CD8-positive, alpha-beta memory T cell (primary cell): ENCODE measurements around the gene EDEM2. TPM values are rescaled to one million over a fixed set of nuclear protein-coding genes. Genes with fewer than 3 reads are reported as not detected.
A peak's percentile ranks its signal among the peaks of the same experiment; 100 is the strongest.

Source experiments
- CTCF ChIA-PET: fragments of 350-600 bp; sonication (Branson Sonifier 250); formaldehyde crosslinking; loops from one replicate; lab custom pipeline; 2021; ENCODE audit warnings: antibody characterized with exemption; lab: Charles Lee
- POLR2A ChIA-PET: fragments of 350-600 bp; sonication (Branson Sonifier 250); formaldehyde crosslinking; loops from one replicate; lab custom pipeline; 2021; ENCODE audit warnings: antibody characterized with exemption; lab: Charles Lee
- DNase-seq, 5 donors: peaks; one replicate each; pipeline versions ENCODE4 v3.0.0 to v3.0.0-alpha.2; 2020 to 2022; ENCODE audit warnings: mixed read lengths in 1 of 5
- H3K27ac ChIP-seq: one replicate; pipeline ENCODE4 v1.7.0; 2013; ENCODE audit warnings: low read depth, mild to moderate bottlenecking, low read length, moderate library complexity
- H3K27me3 ChIP-seq: 2 replicates; pipeline ENCODE4 v1.7.0; 2013; ENCODE audit warnings: low read length, mild to moderate bottlenecking; ENCODE audit not compliant: insufficient read depth, poor library complexity, severe bottlenecking
- H3K36me3 ChIP-seq: 2 replicates; pipeline ENCODE4 v1.7.0; 2013; ENCODE audit warnings: mild to moderate bottlenecking, low read length, moderate library complexity; ENCODE audit not compliant: insufficient read depth
- H3K4me1 ChIP-seq: 2 replicates; pipeline ENCODE4 v1.7.0; 2013; ENCODE audit warnings: mild to moderate bottlenecking, low read length, moderate library complexity; ENCODE audit not compliant: insufficient read depth
- H3K4me3 ChIP-seq: 2 replicates; pipeline ENCODE4 v1.7.0; 2013; ENCODE audit warnings: mild to moderate bottlenecking, low read length
- H3K9me3 ChIP-seq: 2 replicates; pipeline ENCODE4 v1.7.0; 2013; ENCODE audit warnings: mild to moderate bottlenecking, low read length
- H3K27ac Mint-ChIP-seq, 8 donors: one replicate each; pipeline ENCODE4 v1.8.0; 2020 to 2021; ENCODE audit warnings: mixed read lengths in 8 of 8, mild to moderate bottlenecking in 6 of 8, inconsistent platforms in 3 of 8, moderate library complexity in 3 of 8
- H3K27me3 Mint-ChIP-seq, 2 donors: one replicate each; pipeline ENCODE4 v1.8.0; 2020 to 2021; ENCODE audit warnings: mixed read lengths in 2 of 2, mild to moderate bottlenecking in 1 of 2, moderate library complexity in 1 of 2
- H3K36me3 Mint-ChIP-seq, 3 donors: one replicate each; pipeline ENCODE4 v1.8.0; 2020 to 2021; ENCODE audit warnings: mixed read lengths in 3 of 3, inconsistent platforms in 1 of 3, mild to moderate bottlenecking in 1 of 3
- H3K4me1 Mint-ChIP-seq, 3 donors: one replicate each; pipeline ENCODE4 v1.8.0; 2020 to 2021; ENCODE audit warnings: mixed read lengths in 3 of 3, inconsistent platforms in 1 of 3, mild to moderate bottlenecking in 1 of 3
- H3K4me3 Mint-ChIP-seq, 7 donors: one replicate each; pipeline ENCODE4 v1.8.0; 2020 to 2021; ENCODE audit warnings: mixed read lengths in 7 of 7, mild to moderate bottlenecking in 6 of 7, moderate library complexity in 4 of 7, inconsistent platforms in 2 of 7
- H3K9me3 Mint-ChIP-seq, 5 donors: one replicate each; pipeline ENCODE4 v1.8.0; 2020 to 2022; ENCODE audit warnings: mixed read lengths in 5 of 5, mild to moderate bottlenecking in 3 of 5, moderate library complexity in 2 of 5, inconsistent platforms in 1 of 5
- polyA plus RNA-seq: library from polyadenylated mRNA; unstranded; fragments of 300-500 nt; fragmentation: Illumina TruSeq; gene quantifications from one replicate; pipeline ENCODE4 v1.2.3, GENCODE V29; 2021
- total RNA-seq, 2 experiments: library from RNA; stranded (reverse); gene quantifications; one replicate each; pipeline ENCODE4 v1.2.3, GENCODE V29; 2021

Gene EDEM2
- total and polyA plus RNA-seq, 3 experiments from 2014 or later = 19.3 to 48.4 (median 20.1) TPM

DNA sequence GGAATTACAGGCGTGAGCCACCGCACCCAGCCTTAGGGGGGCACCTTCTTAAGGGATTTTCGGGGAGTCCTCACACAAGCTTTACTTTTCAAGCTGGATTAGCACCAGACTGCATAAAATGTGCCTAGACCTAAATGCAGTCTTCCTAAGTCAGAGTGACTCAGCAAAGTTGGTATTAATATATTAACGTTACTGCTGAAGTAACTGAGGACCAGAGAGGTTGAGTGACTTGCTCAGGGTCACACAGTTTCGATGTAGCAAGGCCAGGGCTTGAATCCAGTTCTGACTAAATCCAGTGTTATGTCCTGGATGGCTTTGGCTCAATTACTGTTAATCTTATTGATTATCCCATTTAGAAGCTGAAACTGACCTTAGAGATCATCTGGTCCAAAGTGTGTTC, 13.4 kb downstream of the EDEM2 start:
- Mint-ChIP-seq H3K4me3 (no peak overlapping the region), H3K27me3 (no peaks in the 10 kb centered on the region), H3K4me1 (peaks cover 0 to 1% (median 0%) of the 10 kb centered on the region in 3 donors), H3K27ac (peak overlapping the region in 1 of 8 donors; percentile 37), H3K36me3 (peaks cover 3 to 84% (median 24%) of the 10 kb centered on the region in 3 donors), H3K9me3 (no peaks in the 10 kb centered on the region)
- H3K9me3 ChIP-seq = no peaks in the 10 kb centered on the region
- H3K27me3 ChIP-seq = no peaks in the 10 kb centered on the region
- H3K27ac ChIP-seq = no peak overlapping the region
- H3K4me1 ChIP-seq = no peaks in the 10 kb centered on the region
- DNase-seq = no peak
- ChIA-PET CTCF (interaction anchor here (1.0 kb wide), 1 partner anchor 11 kb away, joined by 3 read pairs; no protein-coding TSS in a partner anchor), POLR2A (no interaction called here)
- no peak overlapping the region for H3K4me3 ChIP-seq
- peaks cover 37% of the 10 kb centered on the region for H3K36me3 ChIP-seq

DNA sequence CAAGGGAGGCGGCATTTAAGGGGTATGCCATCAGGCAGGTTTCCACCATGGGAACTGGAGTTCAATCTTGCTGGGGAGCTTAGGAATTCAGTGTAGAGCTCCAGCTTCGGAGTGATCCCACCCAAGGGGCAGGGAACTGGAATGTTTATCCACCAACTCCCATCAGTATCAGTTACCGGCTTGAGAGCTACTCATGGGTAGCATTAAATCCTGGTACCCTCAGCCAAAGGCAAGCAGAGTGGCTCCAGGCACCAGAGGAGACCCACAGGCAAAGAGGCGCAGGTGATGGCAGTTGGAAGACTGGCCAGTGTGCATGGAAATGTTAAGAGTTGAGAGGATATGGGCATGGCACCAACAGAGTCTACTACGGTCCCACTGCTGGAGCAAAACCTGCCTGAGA, 14.1 kb downstream of the EDEM2 start:
- Histone ChIP-seq H3K4me1 (no peaks in the 10 kb centered on the region), H3K4me3 (no peak overlapping the region), H3K9me3 (no peaks in the 10 kb centered on the region), H3K27me3 (no peaks in the 10 kb centered on the region), H3K36me3 (peaks cover 34% of the 10 kb centered on the region), H3K27ac (no peak overlapping the region)
- Mint-ChIP-seq H3K4me1 (peaks cover 0 to 1% (median 0%) of the 10 kb centered on the region in 3 donors), H3K9me3 (no peaks in the 10 kb centered on the region), H3K27ac (no peak overlapping the region), H3K36me3 (peaks cover 3 to 83% (median 24%) of the 10 kb centered on the region in 3 donors), H3K27me3 (no peaks in the 10 kb centered on the region), H3K4me3 (no peak overlapping the region)
- DNase-seq = no peak
- ChIA-PET POLR2A (no interaction called here), CTCF (no interaction called here)

DNA sequence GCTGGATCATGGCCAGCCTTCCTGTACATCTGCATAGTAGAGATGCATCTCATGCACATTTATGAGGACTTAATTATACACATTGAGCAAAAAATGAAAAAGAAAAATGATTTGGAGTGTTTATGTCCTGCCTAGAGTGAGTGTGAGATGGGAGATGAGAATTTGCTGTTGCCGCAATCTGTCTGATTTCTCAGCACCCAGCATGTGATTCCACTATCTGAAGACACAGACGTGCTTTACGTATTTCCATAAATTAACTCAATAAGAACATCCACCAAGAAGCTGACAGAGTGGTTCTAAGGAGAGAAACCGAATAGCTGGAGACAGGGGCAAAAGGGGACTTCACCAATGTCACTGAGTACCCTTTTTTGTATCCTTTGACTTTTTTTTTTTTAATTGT, 15.2 kb downstream of the EDEM2 start:
- no peaks in the 10 kb centered on the region for H3K4me1 ChIP-seq
- no peak overlapping the region for H3K4me3 ChIP-seq
- no peak for DNase-seq
- no peaks in the 10 kb centered on the region for H3K9me3 Mint-ChIP-seq
- no peak overlapping the region for H3K4me3 Mint-ChIP-seq
- no peaks in the 10 kb centered on the region for H3K27me3 ChIP-seq
- CTCF ChIA-PET = interaction anchor here (1.7 kb wide), 1 partner anchor 35 kb away, joined by 4 read pairs; no protein-coding TSS in a partner anchor
- no peak overlapping the region for H3K27ac ChIP-seq
- peaks cover 31% of the 10 kb centered on the region for H3K36me3 ChIP-seq
- H3K27ac Mint-ChIP-seq = peak overlapping the region in 2 of 8 donors; percentile 15 to 37
- H3K36me3 Mint-ChIP-seq = peaks cover 6 to 80% (median 21%) of the 10 kb centered on the region in 3 donors
- no peaks in the 10 kb centered on the region for H3K4me1 Mint-ChIP-seq
- no peaks in the 10 kb centered on the region for H3K9me3 ChIP-seq
- H3K27me3 Mint-ChIP-seq = no peaks in the 10 kb centered on the region
- POLR2A ChIA-PET = no interaction called here

DNA sequence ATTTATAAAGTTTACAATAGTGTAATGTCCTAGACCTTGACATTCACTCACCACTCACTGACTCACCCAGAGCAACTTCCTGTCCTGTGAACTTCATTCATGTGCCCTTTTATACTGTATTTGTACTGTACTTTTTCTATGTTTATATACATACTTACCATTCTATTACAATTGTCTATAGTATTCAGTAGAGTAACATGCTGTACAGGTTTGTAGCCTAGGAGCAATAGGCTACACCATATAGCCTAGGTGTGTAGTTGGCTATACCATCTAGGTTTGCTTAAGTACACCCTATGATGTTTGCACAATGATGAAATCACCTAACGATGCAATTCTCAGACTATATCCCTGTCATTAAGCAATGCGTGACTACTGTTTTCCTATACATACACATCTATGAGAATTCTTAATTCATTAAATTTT, 17.5 kb downstream of the EDEM2 start:
- no peaks in the 10 kb centered on the region for H3K9me3 ChIP-seq
- DNase-seq = no peak
- Mint-ChIP-seq H3K4me3 (no peak overlapping the region), H3K27me3 (no peaks in the 10 kb centered on the region), H3K9me3 (no peaks in the 10 kb centered on the region), H3K27ac (no peak overlapping the region), H3K4me1 (no peaks in the 10 kb centered on the region), H3K36me3 (peaks cover 13 to 81% (median 27%) of the 10 kb centered on the region in 3 donors)
- no peak overlapping the region for H3K27ac ChIP-seq
- H3K27me3 ChIP-seq = no peaks in the 10 kb centered on the region
- H3K4me1 ChIP-seq = no peaks in the 10 kb centered on the region
- H3K36me3 ChIP-seq = peaks cover 38% of the 10 kb centered on the region
- ChIA-PET CTCF (interaction anchor here (1.7 kb wide), 1 partner anchor 17 kb away, joined by 5 read pairs; the partner anchor contains the start of gene EDEM2), POLR2A (no interaction called here)
- no peak overlapping the region for H3K4me3 ChIP-seq

DNA sequence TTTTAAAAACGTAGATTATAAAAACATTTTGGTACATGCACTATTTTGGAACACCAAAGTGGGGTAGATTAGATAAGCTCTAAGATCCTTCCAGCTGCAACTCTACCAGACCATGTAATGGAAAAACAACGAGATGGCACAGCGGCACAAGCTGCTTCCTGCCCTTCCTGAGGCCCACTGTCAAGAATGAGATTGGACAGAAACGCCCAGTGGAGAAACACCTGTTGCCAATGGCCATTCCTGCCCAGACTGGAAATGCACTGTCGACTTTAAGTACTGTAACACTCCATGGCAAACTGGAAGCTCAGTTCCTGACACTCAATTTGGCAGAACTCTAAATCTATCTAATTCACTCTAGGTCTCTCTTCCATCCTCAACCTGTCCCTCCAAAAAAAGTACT, 21.4 kb downstream of the EDEM2 start:
- Mint-ChIP-seq H3K27ac (peak overlapping the region in 2 of 8 donors; percentile 5 to 24), H3K27me3 (no peaks in the 10 kb centered on the region), H3K36me3 (peaks cover 10 to 81% (median 20%) of the 10 kb centered on the region in 3 donors), H3K9me3 (no peaks in the 10 kb centered on the region), H3K4me1 (no peaks in the 10 kb centered on the region), H3K4me3 (no peak overlapping the region)
- Histone ChIP-seq H3K4me3 (no peak overlapping the region), H3K9me3 (no peaks in the 10 kb centered on the region), H3K27me3 (no peaks in the 10 kb centered on the region), H3K36me3 (peaks cover 41% of the 10 kb centered on the region), H3K27ac (no peak overlapping the region), H3K4me1 (no peaks in the 10 kb centered on the region)
- no peak for DNase-seq
- CTCF ChIA-PET = no interaction called here
- POLR2A ChIA-PET = no interaction called here

DNA sequence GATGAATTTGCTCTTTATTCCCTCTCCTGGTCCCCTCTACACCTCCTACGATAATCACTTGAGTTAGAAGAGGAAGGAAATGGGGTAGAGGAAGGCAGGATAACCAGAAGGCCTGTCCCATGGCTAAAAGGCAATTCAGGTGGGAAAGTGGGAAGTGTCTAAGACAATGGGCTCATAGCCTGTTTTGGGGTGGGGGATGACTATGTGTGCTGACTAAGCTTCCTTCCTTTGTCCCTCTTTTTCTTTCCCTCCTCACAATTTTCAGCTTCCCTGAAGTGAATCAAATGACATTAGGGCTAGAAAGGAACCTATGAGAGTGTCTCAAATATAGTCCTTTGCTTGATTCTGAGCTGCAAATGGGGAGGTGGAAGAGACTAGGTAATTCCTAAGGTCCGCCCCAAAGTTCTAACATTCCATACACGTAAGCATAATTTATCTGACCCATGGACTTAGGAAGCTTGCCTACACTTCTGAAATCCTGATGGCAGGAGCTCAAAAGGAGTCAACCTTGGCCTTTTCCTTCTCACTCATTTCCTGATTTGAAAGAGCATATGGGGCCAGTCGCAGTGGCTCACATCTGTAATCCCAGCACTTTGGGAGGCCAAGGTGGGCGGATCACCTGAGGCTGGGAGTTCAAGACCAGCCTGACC, 24.3 kb downstream of the EDEM2 start:
- Mint-ChIP-seq H3K9me3 (no peaks in the 10 kb centered on the region), H3K36me3 (peaks cover 10 to 92% (median 20%) of the 10 kb centered on the region in 3 donors)
- POLR2A ChIA-PET = no interaction called here

DNA sequence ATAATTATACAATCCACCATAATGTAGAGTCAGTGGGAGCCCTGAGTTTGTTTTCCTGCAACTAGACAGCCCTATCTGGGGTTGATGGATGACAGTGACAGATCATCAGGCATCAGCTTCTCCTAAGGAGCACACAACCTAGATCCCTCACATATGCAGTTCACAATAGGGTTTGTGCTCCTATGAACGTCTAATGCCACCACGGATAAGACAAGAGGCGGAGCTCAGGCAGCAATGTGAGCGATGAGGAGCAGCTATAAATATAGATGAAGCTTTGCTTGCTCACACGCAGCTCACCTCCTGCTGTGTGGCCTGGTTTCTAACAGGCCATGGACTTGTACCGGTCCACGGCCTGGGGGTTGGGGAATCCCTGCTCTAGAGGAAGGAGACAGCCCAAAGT, 25.9 kb downstream of the EDEM2 start:
- CTCF ChIA-PET = no interaction called here
- Mint-ChIP-seq H3K4me1 (no peaks in the 10 kb centered on the region), H3K36me3 (peaks cover 5 to 90% (median 19%) of the 10 kb centered on the region in 3 donors)

More for the DNA sequence above, 24.3 kb downstream of the EDEM2 start:
- no peak for DNase-seq
- Mint-ChIP-seq H3K27me3 (no peaks in the 10 kb centered on the region), H3K27ac (peak overlapping the region in 1 of 8 donors; percentile 72), H3K4me1 (no peaks in the 10 kb centered on the region), H3K4me3 (no peak overlapping the region)
- peaks cover 54% of the 10 kb centered on the region for H3K36me3 ChIP-seq
- CTCF ChIA-PET = interaction anchor here (0.5 kb wide), 1 partner anchor 27 kb away, joined by 3 read pairs; no protein-coding TSS in a partner anchor
- no peaks in the 10 kb centered on the region for H3K9me3 ChIP-seq
- no peak overlapping the region for H3K27ac ChIP-seq
- no peaks in the 10 kb centered on the region for H3K4me1 ChIP-seq
- no peaks in the 10 kb centered on the region for H3K27me3 ChIP-seq
- H3K4me3 ChIP-seq = no peak overlapping the region

DNA sequence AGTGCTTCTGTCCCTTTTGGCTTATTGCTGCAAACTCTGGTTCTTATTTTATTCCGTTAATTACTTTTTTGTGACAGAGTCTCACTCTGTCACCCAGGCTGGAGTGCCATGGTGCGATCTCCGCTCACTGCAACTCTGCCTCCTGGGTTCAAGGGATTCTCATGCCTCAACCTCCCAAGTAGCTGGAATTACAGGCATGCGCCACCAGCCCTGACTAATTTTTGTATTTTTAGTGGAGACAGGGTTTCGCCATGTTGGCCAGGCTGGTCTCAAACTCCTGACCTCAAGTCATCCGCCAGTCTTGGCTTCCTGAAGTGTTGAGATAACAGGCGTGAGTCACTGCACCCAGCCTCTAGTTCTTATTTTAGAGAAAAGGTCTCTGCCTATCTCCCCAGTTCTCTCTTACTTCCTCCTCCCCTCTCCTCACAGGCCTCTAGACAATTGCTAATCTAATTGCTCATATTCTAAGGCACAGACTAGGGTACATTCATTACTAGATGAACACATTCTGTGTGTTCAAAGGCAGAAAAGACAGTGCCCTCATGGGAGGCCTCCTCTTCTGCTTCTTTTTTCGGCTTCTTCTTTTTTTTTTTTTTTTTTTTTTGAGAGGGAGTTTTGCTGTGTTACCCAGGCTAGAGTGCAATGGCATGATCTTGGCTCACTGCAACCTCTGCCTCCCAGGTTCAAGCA, 27.0 kb downstream of the EDEM2 start:
- Histone ChIP-seq H3K36me3 (peaks cover 48% of the 10 kb centered on the region), H3K4me3 (no peak overlapping the region), H3K9me3 (no peaks in the 10 kb centered on the region), H3K27me3 (no peaks in the 10 kb centered on the region), H3K4me1 (no peaks in the 10 kb centered on the region), H3K27ac (peak overlapping the region; percentile 72)
- Mint-ChIP-seq H3K27me3 (no peaks in the 10 kb centered on the region), H3K27ac (peak overlapping the region in 5 of 8 donors; percentile 27 to 93 (median 74)), H3K36me3 (peaks cover 0 to 93% (median 20%) of the 10 kb centered on the region in 3 donors), H3K9me3 (no peaks in the 10 kb centered on the region), H3K4me1 (no peaks in the 10 kb centered on the region), H3K4me3 (no peak overlapping the region)
- ChIA-PET CTCF (no interaction called here), POLR2A (no interaction called here)
- DNase-seq = no peak

More for the DNA sequence above, 25.9 kb downstream of the EDEM2 start:
- Mint-ChIP-seq H3K27me3 (no peaks in the 10 kb centered on the region), H3K27ac (peak overlapping the region in 4 of 8 donors; percentile 58 to 92 (median 80)), H3K4me3 (no peak overlapping the region), H3K9me3 (no peaks in the 10 kb centered on the region)
- POLR2A ChIA-PET = no interaction called here
- Histone ChIP-seq H3K9me3 (no peaks in the 10 kb centered on the region), H3K4me1 (no peaks in the 10 kb centered on the region), H3K27me3 (no peaks in the 10 kb centered on the region), H3K27ac (no peak overlapping the region), H3K36me3 (peaks cover 49% of the 10 kb centered on the region), H3K4me3 (no peak overlapping the region)
- no peak for DNase-seq
